Measurements from ENCODE around the gene CD180. TPM values are rescaled to one million over a fixed set of nuclear protein-coding genes. Genes with fewer than 3 reads are reported as not detected.

Gene CD180
- total RNA-seq, 2 experiments from 2014 or later = 14.4 to 15.7 TPM

GRCh38 chr5:67201897-67202549 lies 5.4 kb upstream of the CD180 start:
- TF ChIP-seq EZH2phosphoT487 (IDR thresholded peaks at IDR 0.05; ENCODE audit: borderline replicate concordance, low read depth, low read length) (no peak), CTCF (conservative IDR thresholded peaks at IDR 0.05; ENCODE audit: low read length) (no peak)
- intact Hi-C loops (cut with micrococcal nuclease; ENCODE audit: unreplicated experiment) = loop anchor here (10.0 kb wide), 2 partner anchors 1057 to 1277 kb away; partner anchors contain the start of genes ERBIN and SREK1
- peak overlapping the region; percentile 35 for H3K27ac ChIP-seq (ENCODE audit: low read depth, low read length, poor library complexity, severe bottlenecking)
- no peaks in the 10 kb centered on the region for H3K9me2 ChIP-seq (ENCODE audit: insufficient read depth, low read length)
- no peaks in the 10 kb centered on the region for H3K79me2 ChIP-seq (ENCODE audit: insufficient read depth, low read depth, low read length)
- ChIA-PET CTCF (ENCODE audit: unreplicated experiment) (no interaction called here), POLR2A (interaction anchor here (1.1 to 1.2 kb wide), 3 partner anchors 9 to 13 kb away, joined by 3 to 4 read pairs (median 3); no protein-coding TSS in a partner anchor)
- peak overlapping the region; percentile 40 for H3K4me2 ChIP-seq (ENCODE audit: low read length)
- H3K9me3 ChIP-seq (ENCODE audit: low read length) = peaks cover 14% of the 10 kb centered on the region; the same call in 1 of the 2 replicates
- peaks cover 5% of the 10 kb centered on the region; the same call in 1 of the 2 replicates for H3K36me3 ChIP-seq (ENCODE audit: insufficient read depth, low read length)
- no peak for DNase-seq (ENCODE audit: low spot score)
- no peak overlapping the region for H3K4me3 ChIP-seq (ENCODE audit: low read depth, low read length, poor library complexity, severe bottlenecking)
- H4K20me1 ChIP-seq (ENCODE audit: insufficient read depth, low read length) = no peaks in the 10 kb centered on the region
- BruUV-seq (replicated peaks) = no TSS peak
- H3K4me1 ChIP-seq (ENCODE audit: insufficient read depth, low read length, poor library complexity, severe bottlenecking) = peaks cover 98% of the 10 kb centered on the region
- H2AFZ ChIP-seq (ENCODE audit: low read length) = peak overlapping the region; percentile 92

GRCh38 chr5:67200809-67201562 lies 4.4 kb upstream of the CD180 start:
- H4K20me1 ChIP-seq (ENCODE audit: insufficient read depth, low read length) = no peaks in the 10 kb centered on the region
- peaks cover 5% of the 10 kb centered on the region; the same call in 1 of the 2 replicates for H3K79me2 ChIP-seq (ENCODE audit: insufficient read depth, low read depth, low read length)
- no peak overlapping the region for H2AFZ ChIP-seq (ENCODE audit: low read length)
- no peak for DNase-seq (ENCODE audit: low spot score)
- TF ChIP-seq CTCF (conservative IDR thresholded peaks at IDR 0.05; ENCODE audit: low read length) (no peak), EZH2phosphoT487 (IDR thresholded peaks at IDR 0.05; ENCODE audit: borderline replicate concordance, low read depth, low read length) (no peak)
- ChIA-PET POLR2A (interaction anchor here (0.7 to 1.1 kb wide), 4 partner anchors 10 to 1054 kb away, joined by 3 to 5 read pairs (median 4); no protein-coding TSS in a partner anchor), CTCF (ENCODE audit: unreplicated experiment) (no interaction called here)
- peaks cover 5% of the 10 kb centered on the region; the same call in 1 of the 2 replicates for H3K36me3 ChIP-seq (ENCODE audit: insufficient read depth, low read length)
- peak overlapping the region; percentile 60 for H3K27ac ChIP-seq (ENCODE audit: low read depth, low read length, poor library complexity, severe bottlenecking)
- no peaks in the 10 kb centered on the region for H3K9me2 ChIP-seq (ENCODE audit: insufficient read depth, low read length)
- H3K9me3 ChIP-seq (ENCODE audit: low read length) = peaks cover 14% of the 10 kb centered on the region; the same call in 1 of the 2 replicates
- H3K4me3 ChIP-seq (ENCODE audit: low read depth, low read length, poor library complexity, severe bottlenecking) = no peak overlapping the region
- no peak overlapping the region for H3K4me2 ChIP-seq (ENCODE audit: low read length)
- peaks cover 98% of the 10 kb centered on the region for H3K4me1 ChIP-seq (ENCODE audit: insufficient read depth, low read length, poor library complexity, severe bottlenecking)
- BruUV-seq (replicated peaks) = no TSS peak
- intact Hi-C loops (cut with micrococcal nuclease; ENCODE audit: unreplicated experiment) = loop anchor here (10.0 kb wide), 2 partner anchors 1056 to 1276 kb away; partner anchors contain the start of genes ERBIN and SREK1

All from OCI-LY7 (cell line).